Measurements from ENCODE around the gene ZNF512B.
"Not testable (repeated sequence)": the region's sequence is repeated elsewhere in the genome, so short reads cannot be mapped to it uniquely, and the experiment has no call there.

ZNF512B gene

DNA sequence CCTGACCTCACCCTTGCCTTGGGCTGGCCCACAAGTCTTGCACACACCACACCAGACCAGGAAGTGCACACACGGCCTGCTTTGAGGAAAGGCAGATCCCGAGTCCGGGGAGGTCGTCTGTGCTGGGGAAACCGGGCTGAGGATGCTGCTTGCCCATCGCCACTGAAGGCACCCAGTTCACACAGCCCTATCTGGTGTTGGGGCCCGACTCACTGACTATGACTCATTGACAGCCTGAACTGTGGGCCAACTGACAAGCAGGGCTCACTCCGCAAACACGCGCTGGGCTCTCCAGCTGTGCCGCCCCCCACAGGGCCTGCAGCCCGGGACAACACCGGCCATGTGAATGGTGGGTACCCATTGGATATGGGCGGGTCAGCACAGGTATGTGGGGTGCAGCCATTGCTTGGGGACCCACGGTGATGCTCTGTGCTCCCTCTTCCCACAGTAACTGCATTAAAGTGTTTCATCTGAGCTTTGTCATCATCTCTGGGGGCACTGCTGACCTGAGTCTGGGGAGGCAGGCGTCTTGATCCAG lies 8.1 kb upstream of the ZNF512B start:
- Histone ChIP-seq H3K9me3 (ENCODE audit: insufficient read depth, low read depth, low read length) (no peaks in the 10 kb centered on the region), H3K4me1 (ENCODE audit: insufficient read depth, low read length) (peaks cover 3% of the 10 kb centered on the region; the same call in 1 of the 2 replicates), H3K9ac (ENCODE audit: low read depth, low read length) (no peak overlapping the region), H3K27me3 (ENCODE audit: insufficient read depth, low read length) (peaks cover 9% of the 10 kb centered on the region), H3K4me3 (ENCODE audit: low read length) (no peak overlapping the region; the same call in 1 of the 2 replicates), H3K36me3 (ENCODE audit: insufficient read depth, low read length) (no peaks in the 10 kb centered on the region), H3K27ac (ENCODE audit: low read depth, low read length) (no peak overlapping the region)
- WGBS = 72% methylated on average over 16 of the region's 16 CpGs

DNA sequence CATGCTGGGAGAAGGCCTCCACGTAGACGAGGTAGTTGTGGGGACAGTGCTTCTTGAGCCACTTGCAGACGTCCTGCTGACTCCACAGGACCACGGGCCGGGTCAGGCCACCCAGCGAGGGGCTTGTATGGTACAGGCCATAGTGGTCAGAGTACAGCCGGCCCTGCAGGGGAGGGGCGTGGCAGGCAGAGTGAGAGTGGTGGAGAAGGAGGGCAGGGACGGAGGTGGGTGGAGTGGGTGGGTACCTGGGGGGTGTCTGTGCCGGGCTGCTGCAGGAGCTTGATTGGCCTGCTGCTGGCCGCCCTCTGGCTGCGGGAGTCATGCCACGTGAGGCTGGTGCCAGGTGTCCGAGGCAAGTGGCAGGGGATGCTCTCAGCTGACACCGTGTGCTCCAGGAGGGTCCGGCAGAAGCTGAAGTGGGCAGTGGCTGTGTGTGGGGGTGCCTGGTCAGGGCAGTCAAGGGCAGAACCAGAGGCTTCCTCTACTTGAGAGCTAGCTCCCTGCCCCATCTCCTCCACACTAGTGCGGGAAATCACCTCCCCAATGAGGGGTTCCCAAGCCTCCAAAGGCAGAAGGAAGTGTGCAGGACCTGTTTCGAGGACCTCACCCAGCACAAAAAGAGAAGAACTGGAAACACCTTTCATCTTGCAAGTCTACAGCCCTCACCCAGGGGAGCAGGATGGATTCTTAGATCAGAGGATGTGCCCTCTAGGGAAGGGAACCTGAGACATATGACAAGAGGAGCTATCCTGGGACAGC lies 7.4 kb upstream of the ZNF512B start:
- Histone ChIP-seq H3K4me3 (ENCODE audit: low read length) (no peak overlapping the region), H3K27me3 (ENCODE audit: insufficient read depth, low read length) (peaks cover 9% of the 10 kb centered on the region), H3K27ac (ENCODE audit: low read depth, low read length) (no peak overlapping the region), H3K4me1 (ENCODE audit: insufficient read depth, low read length) (peaks cover 3% of the 10 kb centered on the region; the same call in 1 of the 2 replicates), H3K36me3 (ENCODE audit: insufficient read depth, low read length) (no peaks in the 10 kb centered on the region), H3K9ac (ENCODE audit: low read depth, low read length) (no peak overlapping the region), H3K9me3 (ENCODE audit: insufficient read depth, low read depth, low read length) (no peaks in the 10 kb centered on the region)
- whole genome bisulfite sequencing = 91% methylated on average over 18 of the region's 18 CpGs

DNA sequence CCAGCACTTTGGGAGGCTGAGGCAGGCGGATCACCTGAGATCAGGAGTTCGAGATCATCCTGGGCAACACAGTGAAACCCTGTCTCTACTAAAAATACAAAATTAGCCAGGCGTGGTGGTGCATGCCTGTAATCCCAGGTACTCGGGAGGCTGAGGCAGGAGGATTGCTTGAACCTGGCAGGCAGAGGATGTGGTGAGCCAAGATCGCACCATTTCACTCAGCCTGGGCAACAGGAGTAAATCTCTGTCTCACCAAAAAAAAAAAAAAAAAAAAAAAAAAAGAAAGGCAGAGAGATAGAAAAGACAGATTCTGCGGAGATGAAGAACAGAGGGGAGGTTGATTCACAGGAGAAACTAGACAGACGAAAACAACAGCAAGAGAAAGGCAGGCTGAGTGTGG lies 6.8 kb upstream of the ZNF512B start:
- not testable (repeated sequence) for H3K27ac ChIP-seq (ENCODE audit: low read depth, low read length); H3K4me3 ChIP-seq (ENCODE audit: low read length); H3K36me3 ChIP-seq (ENCODE audit: insufficient read depth, low read length); H3K4me1 ChIP-seq (ENCODE audit: insufficient read depth, low read length); H3K27me3 ChIP-seq (ENCODE audit: insufficient read depth, low read length); H3K9me3 ChIP-seq (ENCODE audit: insufficient read depth, low read depth, low read length); H3K9ac ChIP-seq (ENCODE audit: low read depth, low read length)
- 87% methylated on average over 7 of the region's 7 CpGs for WGBS

DNA sequence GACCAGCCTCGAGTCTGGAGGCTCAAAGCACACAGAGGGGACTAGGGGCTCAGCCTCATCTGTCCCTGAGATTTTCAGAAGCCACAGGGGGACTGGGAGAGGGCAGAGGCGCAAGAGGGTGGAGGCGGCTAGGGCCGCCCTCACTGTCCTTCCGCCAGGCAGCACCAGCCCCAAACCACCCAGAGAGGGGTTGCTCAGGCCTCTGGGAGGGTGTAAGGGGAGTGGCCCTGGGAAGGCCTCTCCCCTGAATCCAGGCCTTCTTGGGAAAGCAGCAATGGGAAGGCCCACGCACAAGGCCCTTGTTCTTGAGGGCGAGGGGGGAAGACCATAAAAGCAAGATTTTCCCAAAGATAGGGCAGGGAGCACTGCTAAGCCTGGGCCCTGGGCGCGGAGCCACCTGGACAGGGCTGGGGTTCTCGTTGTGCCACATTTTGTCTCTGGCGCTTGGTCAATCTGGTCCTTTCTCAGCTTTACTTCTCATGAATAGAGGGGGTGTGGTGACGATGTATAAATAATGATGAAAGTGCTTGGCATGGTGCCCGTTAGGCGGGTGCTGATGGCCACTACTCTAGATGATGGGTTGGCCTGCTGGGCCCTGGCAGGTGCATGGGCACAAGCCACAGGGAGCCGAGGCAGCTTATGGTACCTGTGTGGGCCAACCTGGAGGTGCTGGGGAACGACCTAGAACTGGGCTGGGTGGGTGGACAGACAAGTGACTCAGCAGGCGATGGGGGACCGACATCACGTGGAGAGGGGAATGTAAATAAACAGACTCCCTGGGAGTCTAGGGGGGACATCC lies 4.9 kb upstream of the ZNF512B start:
- Histone ChIP-seq H3K4me3 (ENCODE audit: low read length) (no peak overlapping the region), H3K27me3 (ENCODE audit: insufficient read depth, low read length) (peaks cover 20% of the 10 kb centered on the region), H3K36me3 (ENCODE audit: insufficient read depth, low read length) (no peaks in the 10 kb centered on the region), H3K4me1 (ENCODE audit: insufficient read depth, low read length) (no peaks in the 10 kb centered on the region; the same call in 1 of the 2 replicates), H3K27ac (ENCODE audit: low read depth, low read length) (no peak overlapping the region), H3K9ac (ENCODE audit: low read depth, low read length) (no peak overlapping the region), H3K9me3 (ENCODE audit: insufficient read depth, low read depth, low read length) (no peaks in the 10 kb centered on the region)
- WGBS = 88% methylated on average over 19 of the region's 19 CpGs

DNA sequence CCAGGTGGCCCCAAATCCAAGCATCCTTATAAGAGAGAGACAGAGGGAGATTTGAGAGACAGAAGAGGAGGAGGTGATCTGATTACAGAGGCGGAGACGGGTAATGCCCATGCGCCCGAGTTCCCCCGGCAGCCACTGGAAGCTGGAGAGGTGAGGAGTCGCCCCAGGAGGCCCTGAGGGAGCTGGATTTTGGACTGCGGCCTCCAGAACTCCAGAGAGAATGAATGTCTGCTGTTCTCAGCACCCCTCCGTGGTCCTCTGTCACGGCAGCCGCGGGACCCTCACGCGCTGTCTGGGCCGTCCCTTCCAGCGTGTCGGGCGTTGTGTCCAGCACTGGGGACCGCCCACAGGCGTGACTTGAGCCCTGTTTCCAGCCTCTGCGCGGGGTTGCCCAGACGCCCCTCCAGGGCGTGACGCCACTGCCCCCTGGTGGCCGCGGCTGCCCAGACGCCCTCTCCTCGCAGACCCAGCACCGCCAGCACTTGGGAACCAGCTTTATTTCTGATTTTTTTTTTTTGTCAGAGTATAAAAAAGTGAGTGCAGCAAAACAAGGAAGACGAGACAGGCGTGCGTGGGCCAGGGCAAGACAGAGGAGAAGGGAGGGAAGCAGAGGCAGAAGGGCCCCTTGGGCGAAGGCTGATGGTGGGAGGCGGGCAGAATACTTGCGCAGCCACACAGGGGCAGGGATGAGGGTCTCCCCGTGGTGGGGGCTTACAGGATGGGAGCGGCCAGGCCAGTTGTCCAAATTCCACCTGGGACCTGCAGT lies 4.1 kb upstream of the ZNF512B start:
- no peak overlapping the region for H3K27ac ChIP-seq (ENCODE audit: low read depth, low read length)
- peak overlapping the region; percentile 62 for H3K9ac ChIP-seq (ENCODE audit: low read depth, low read length)
- peaks cover 2% of the 10 kb centered on the region for H3K4me1 ChIP-seq (ENCODE audit: insufficient read depth, low read length)
- H3K27me3 ChIP-seq (ENCODE audit: insufficient read depth, low read length) = peaks cover 20% of the 10 kb centered on the region
- no peaks in the 10 kb centered on the region for H3K9me3 ChIP-seq (ENCODE audit: insufficient read depth, low read depth, low read length)
- no peaks in the 10 kb centered on the region for H3K36me3 ChIP-seq (ENCODE audit: insufficient read depth, low read length)
- H3K4me3 ChIP-seq (ENCODE audit: low read length) = peak overlapping the region; percentile 62
- WGBS = 15% methylated on average over 37 of the region's 37 CpGs

DNA sequence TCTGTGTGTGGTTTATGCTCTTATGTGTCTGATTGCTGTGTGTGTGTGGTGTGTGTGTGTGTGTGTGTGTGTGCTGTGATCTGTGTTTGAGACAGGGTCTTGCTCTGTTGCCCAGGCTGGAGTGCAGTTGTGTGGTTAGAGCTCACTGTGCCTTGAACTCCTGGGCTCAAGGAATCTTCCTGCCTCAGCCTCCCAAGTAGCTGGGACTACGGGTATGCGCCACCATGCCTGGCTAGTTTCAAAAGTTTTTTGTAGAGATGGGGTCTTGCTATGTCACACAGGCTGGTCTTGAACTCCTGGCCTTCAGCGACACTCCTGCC lies 3.4 kb upstream of the ZNF512B start:
- no peak overlapping the region for H3K27ac ChIP-seq (ENCODE audit: low read depth, low read length)
- peaks cover 4% of the 10 kb centered on the region for H3K4me1 ChIP-seq (ENCODE audit: insufficient read depth, low read length)

DNA sequence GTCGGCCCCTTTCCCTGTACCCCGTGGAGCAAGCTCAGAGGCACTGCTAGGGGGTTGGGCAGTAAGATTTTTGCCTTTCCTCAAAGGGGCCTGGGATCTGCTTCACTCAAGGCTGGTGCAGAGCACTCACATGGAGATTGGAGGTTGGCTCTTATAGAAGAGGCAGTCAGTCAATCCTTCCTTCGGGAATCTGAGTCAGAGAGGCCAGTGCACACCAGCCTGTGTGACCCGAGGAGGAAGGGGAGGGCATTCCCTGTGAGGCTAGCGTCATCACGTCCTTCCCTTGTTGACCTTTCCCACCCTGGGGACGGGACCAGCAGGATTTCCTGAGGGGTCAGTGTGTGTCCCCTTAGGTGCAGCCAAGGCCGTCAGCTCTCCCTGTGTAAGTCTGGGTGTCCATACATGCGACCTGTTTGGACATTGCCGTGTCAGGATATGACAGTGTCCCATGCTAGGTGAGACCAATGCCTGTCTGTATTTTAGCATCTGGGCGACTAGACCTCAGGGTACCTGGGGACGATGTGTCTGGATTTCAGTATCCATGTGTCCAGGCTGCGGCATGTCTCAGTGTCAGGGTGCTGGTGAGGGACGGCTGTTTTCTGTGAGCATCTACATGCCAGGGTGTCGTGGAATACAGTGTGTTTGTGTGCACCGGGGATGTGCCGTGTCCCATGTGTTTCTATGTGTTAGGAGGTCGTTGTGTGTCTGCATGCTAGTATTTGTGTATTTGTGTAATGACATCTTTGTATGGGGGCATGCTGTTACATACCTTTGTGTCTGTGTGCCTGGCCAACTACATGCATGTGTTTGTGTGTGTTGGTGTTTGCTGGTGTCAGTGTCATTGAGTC lies 2.8 kb upstream of the ZNF512B start:
- Histone ChIP-seq H3K9ac (ENCODE audit: low read depth, low read length) (no peak overlapping the region), H3K27ac (ENCODE audit: low read depth, low read length) (no peak overlapping the region), H3K9me3 (ENCODE audit: insufficient read depth, low read depth, low read length) (peaks cover 11% of the 10 kb centered on the region), H3K4me1 (ENCODE audit: insufficient read depth, low read length) (peaks cover 4% of the 10 kb centered on the region), H3K4me3 (ENCODE audit: low read length) (no peak overlapping the region), H3K27me3 (ENCODE audit: insufficient read depth, low read length) (peaks cover 11% of the 10 kb centered on the region), H3K36me3 (ENCODE audit: insufficient read depth, low read length) (peaks cover 8% of the 10 kb centered on the region)
- WGBS = 82% methylated on average over 18 of the region's 18 CpGs

More for the DNA sequence above, 3.4 kb upstream of the ZNF512B start:
- WGBS = 84% methylated on average over 3 of the region's 3 CpGs
- H3K36me3 ChIP-seq (ENCODE audit: insufficient read depth, low read length) = peaks cover 2% of the 10 kb centered on the region; the same call in 1 of the 2 replicates
- H3K4me3 ChIP-seq (ENCODE audit: low read length) = no peak overlapping the region
- H3K9ac ChIP-seq (ENCODE audit: low read depth, low read length) = no peak overlapping the region
- peaks cover 17% of the 10 kb centered on the region for H3K27me3 ChIP-seq (ENCODE audit: insufficient read depth, low read length)
- H3K9me3 ChIP-seq (ENCODE audit: insufficient read depth, low read depth, low read length) = peaks cover 5% of the 10 kb centered on the region

DNA sequence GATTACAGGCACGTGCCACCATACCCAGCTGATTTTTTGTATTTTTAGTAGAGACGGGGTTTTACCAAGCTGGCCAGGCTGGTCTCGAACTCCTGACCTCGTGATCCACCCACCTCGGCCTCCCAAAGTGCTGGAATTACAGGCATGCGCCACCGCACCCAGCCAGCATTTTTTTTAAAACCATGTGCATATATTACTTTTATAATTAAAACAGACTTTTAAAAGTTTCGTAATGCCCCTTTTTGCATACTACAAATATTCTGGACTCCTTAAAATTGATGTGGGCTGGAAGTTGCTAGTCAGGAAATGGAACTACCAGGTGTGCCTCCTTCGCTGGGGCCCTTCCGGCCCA lies 2.2 kb upstream of the ZNF512B start:
- H3K27ac ChIP-seq (ENCODE audit: low read depth, low read length); H3K4me1 ChIP-seq (ENCODE audit: insufficient read depth, low read length); H3K4me3 ChIP-seq (ENCODE audit: low read length); H3K9ac ChIP-seq (ENCODE audit: low read depth, low read length): not testable (repeated sequence)
- WGBS = 90% methylated on average over 9 of the region's 10 CpGs
- peaks cover 17% of the 10 kb centered on the region for H3K9me3 ChIP-seq (ENCODE audit: insufficient read depth, low read depth, low read length)
- H3K27me3 ChIP-seq (ENCODE audit: insufficient read depth, low read length) = peaks cover 11% of the 10 kb centered on the region
- peaks cover 14% of the 10 kb centered on the region for H3K36me3 ChIP-seq (ENCODE audit: insufficient read depth, low read length)

DNA sequence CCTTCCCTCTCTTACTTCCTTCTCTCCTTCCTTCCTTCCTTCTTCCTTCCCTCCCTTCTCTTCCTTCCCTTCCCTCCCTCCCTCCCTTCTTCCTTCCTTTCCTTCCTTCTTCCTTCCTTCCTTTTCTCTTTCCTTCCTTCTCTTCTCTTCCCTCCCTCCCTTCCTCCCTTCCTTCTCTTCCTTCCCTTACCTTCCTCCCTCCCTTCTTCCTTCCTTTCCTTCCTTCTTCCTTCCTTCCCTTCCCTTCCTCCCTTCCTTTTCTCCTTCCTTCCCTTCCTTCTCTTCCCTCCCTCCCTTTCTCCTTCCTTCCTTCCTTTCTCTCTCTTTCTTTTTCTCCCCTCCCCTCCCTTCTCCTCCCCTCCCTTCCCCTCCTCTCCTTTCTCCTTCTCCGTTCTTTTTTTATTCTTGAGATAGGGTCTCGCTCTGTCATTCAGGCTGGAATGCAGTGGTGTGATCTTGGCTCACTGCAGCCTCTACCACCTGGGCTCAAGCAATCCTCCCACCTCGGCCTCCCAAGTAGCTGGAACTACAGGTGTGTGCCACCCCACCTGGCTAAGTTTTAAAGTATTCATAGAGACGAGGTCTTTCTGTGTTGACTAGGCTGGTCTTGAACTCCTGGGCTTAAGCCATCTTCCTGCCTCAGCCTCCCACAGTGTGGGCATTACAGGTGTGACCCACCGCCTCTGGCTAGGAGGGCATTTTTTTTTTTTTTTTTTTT lies 1.1 kb upstream of the ZNF512B start:
- H3K4me1 ChIP-seq (ENCODE audit: insufficient read depth, low read length) = peaks cover 4% of the 10 kb centered on the region
- peaks cover 11% of the 10 kb centered on the region for H3K27me3 ChIP-seq (ENCODE audit: insufficient read depth, low read length)
- H3K36me3 ChIP-seq (ENCODE audit: insufficient read depth, low read length) = peaks cover 24% of the 10 kb centered on the region
- peaks cover 26% of the 10 kb centered on the region for H3K9me3 ChIP-seq (ENCODE audit: insufficient read depth, low read depth, low read length)
- no peak overlapping the region for H3K4me3 ChIP-seq (ENCODE audit: low read length)
- 88% methylated on average over 5 of the region's 5 CpGs for WGBS
- H3K9ac ChIP-seq (ENCODE audit: low read depth, low read length) = no peak overlapping the region
- H3K27ac ChIP-seq (ENCODE audit: low read depth, low read length) = no peak overlapping the region

All from HUES64 (cell line).